ENCODE measurements around the gene CDH15.

Gene CDH15

GRCh38 chr16:89147085-89147817 lies 24.3 kb upstream of the CDH15 start:
- Histone ChIP-seq H3F3A (ENCODE audit: insufficient read depth, low read length) (no peaks in the 10 kb centered on the region), H4K20me1 (ENCODE audit: insufficient read depth, low read length) (no peaks in the 10 kb centered on the region), H3K4me1 (ENCODE audit: insufficient read depth, low read length, severe bottlenecking) (peaks cover 3% of the 10 kb centered on the region), H3K9me3 (ENCODE audit: low read length) (peaks cover 15% of the 10 kb centered on the region), H3K9me2 (ENCODE audit: low read depth, low read length) (no peaks in the 10 kb centered on the region), H3K9ac (ENCODE audit: low read length) (no peak overlapping the region), H3K79me2 (ENCODE audit: insufficient read depth, low read length) (no peaks in the 10 kb centered on the region), H3K27me3 (ENCODE audit: insufficient read depth, low read length) (no peaks in the 10 kb centered on the region), H3K4me3 (ENCODE audit: low read depth, low read length, poor library complexity, severe bottlenecking) (no peak overlapping the region), H3K36me3 (ENCODE audit: insufficient read depth, low read length) (peaks cover 98% of the 10 kb centered on the region), H2AFZ (ENCODE audit: low read length) (no peak overlapping the region), H3K27ac (ENCODE audit: low read depth, low read length, poor library complexity, severe bottlenecking) (no peak overlapping the region), H3K4me2 (ENCODE audit: low read length) (no peak overlapping the region)
- no peak for TF ChIP-seq CTCF (IDR thresholded peaks at IDR 0.05; ENCODE audit: low read length)
- TF ChIP-seq EZH2 (IDR thresholded peaks at IDR 0.05; ENCODE audit: borderline replicate concordance, low read length), result no peak

- Histone ChIP-seq H3F3A (ENCODE audit: insufficient read depth, low read length) (no peaks in the 10 kb centered on the region), H4K20me1 (ENCODE audit: insufficient read depth, low read length) (no peaks in the 10 kb centered on the region), H3K4me1 (ENCODE audit: insufficient read depth, low read length, severe bottlenecking) (peaks cover 15% of the 10 kb centered on the region), H3K27me3 (ENCODE audit: insufficient read depth, low read length) (no peaks in the 10 kb centered on the region), H3K4me2 (ENCODE audit: low read length) (no peak overlapping the region), H2AFZ (ENCODE audit: low read length) (no peak overlapping the region), H3K4me3 (ENCODE audit: low read depth, low read length, poor library complexity, severe bottlenecking) (no peak overlapping the region), H3K9me2 (ENCODE audit: low read depth, low read length) (no peaks in the 10 kb centered on the region), H3K9ac (ENCODE audit: low read length) (no peak overlapping the region), H3K27ac (ENCODE audit: low read depth, low read length, poor library complexity, severe bottlenecking) (no peak overlapping the region), H3K79me2 (ENCODE audit: insufficient read depth, low read length) (no peaks in the 10 kb centered on the region), H3K9me3 (ENCODE audit: low read length) (peaks cover 15% of the 10 kb centered on the region), H3K36me3 (ENCODE audit: insufficient read depth, low read length) (peaks cover 77% of the 10 kb centered on the region)
- TF ChIP-seq EZH2 (IDR thresholded peaks at IDR 0.05; ENCODE audit: borderline replicate concordance, low read length), result no peak
These were observed 22.2 kb upstream of the CDH15 start for GRCh38 chr16:89149386-89149785.

GRCh38 chr16:89150090-89150835 lies 21.3 kb upstream of the CDH15 start:
- Histone ChIP-seq H3K27ac (ENCODE audit: low read depth, low read length, poor library complexity, severe bottlenecking) (no peak overlapping the region), H2AFZ (ENCODE audit: low read length) (no peak overlapping the region), H3K9me3 (ENCODE audit: low read length) (peaks cover 15% of the 10 kb centered on the region), H3K79me2 (ENCODE audit: insufficient read depth, low read length) (no peaks in the 10 kb centered on the region), H4K20me1 (ENCODE audit: insufficient read depth, low read length) (no peaks in the 10 kb centered on the region), H3K27me3 (ENCODE audit: insufficient read depth, low read length) (no peaks in the 10 kb centered on the region), H3K4me3 (ENCODE audit: low read depth, low read length, poor library complexity, severe bottlenecking) (no peak overlapping the region), H3K4me2 (ENCODE audit: low read length) (no peak overlapping the region), H3K9ac (ENCODE audit: low read length) (no peak overlapping the region), H3K4me1 (ENCODE audit: insufficient read depth, low read length, severe bottlenecking) (peaks cover 23% of the 10 kb centered on the region), H3K9me2 (ENCODE audit: low read depth, low read length) (no peaks in the 10 kb centered on the region), H3K36me3 (ENCODE audit: insufficient read depth, low read length) (peaks cover 68% of the 10 kb centered on the region), H3F3A (ENCODE audit: insufficient read depth, low read length) (no peaks in the 10 kb centered on the region)
- TF ChIP-seq EZH2 (IDR thresholded peaks at IDR 0.05; ENCODE audit: borderline replicate concordance, low read length) (no peak), CTCF (IDR thresholded peaks at IDR 0.05; ENCODE audit: low read length) (no peak)

Measured in OCI-LY1 (cell line).